ENCODE data around the gene SURF2.

DNA sequence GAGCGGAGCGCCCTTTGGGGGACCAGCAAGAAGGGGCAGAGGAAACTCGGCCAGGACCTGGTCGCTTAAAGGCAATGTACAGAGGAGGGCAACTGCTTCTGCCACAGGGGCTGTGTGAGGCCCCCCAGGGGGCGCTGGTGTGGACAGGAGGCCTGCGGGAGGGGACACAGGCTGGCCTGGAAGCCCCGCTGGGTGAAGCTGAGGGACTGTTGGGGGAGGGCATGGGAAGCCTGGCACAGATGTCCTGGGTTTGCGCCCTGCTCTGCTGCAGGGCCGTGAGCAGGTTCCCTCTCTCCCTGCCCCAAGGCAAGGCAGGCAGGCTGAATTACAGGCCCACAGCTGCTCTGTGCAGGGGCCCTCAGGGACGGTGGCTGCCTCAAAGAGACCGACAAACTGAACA, 13.8 kb upstream of the SURF2 start:
- no peak for TF ChIP-seq EZH2 (IDR thresholded peaks at IDR 0.05; ENCODE audit: low read depth, unreplicated experiment)
- peak in 1 of 2 experiments; percentile 52; a peak in 2 of 4 replicates for TF ChIP-seq CTCF (conservative IDR thresholded peaks at IDR 0.05; ENCODE audit: low read depth in 2 of 2)
- no peak for TF ChIP-seq ZNF114 (CRISPR knock-in tag; IDR thresholded peaks at IDR 0.05)
- no peak for TF ChIP-seq REST (IDR thresholded peaks at IDR 0.05; ENCODE audit: unreplicated experiment)
- no peak for TF ChIP-seq CREB1 (CRISPR knock-in tag; IDR thresholded peaks at IDR 0.05; ENCODE audit: low read depth)
- TF ChIP-seq JUNB (IDR thresholded peaks at IDR 0.05; ENCODE audit: unreplicated experiment), result no peak
- 0 out of 2 replicates have a peak, but pooled peaks have one; percentile 13 for TF ChIP-seq POLR2AphosphoS5 (IDR thresholded peaks at IDR 0.05; ENCODE audit: low read depth)
